ENCODE results near the gene ABHD12B.

DNA sequence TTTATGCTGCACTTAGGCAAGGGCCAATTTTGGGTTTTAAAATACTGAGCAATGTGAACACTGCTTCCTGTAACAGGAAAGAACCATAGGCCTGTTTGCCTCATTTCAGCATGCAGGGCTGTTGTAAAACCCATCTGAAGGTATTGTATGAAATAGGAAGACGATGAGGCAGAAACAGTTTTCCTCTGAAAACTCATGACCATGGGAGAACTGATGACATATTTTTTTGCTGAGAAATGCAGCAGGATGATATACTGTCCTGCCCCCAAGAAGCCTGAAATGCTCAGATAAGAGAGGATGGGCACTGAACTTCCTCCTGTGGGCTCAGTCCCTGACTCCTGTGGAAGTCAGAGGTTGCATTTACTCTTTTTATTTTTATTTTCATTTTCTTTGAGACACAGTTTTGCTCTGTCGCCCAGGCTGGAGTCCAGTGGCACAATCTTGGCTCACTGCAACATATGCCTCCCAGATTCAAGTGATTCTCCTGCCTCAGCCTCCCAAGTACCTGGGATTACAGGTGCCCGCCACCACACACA lies 55.1 kb downstream of the ABHD12B start:
- TF ChIP-seq, protein P1, sequence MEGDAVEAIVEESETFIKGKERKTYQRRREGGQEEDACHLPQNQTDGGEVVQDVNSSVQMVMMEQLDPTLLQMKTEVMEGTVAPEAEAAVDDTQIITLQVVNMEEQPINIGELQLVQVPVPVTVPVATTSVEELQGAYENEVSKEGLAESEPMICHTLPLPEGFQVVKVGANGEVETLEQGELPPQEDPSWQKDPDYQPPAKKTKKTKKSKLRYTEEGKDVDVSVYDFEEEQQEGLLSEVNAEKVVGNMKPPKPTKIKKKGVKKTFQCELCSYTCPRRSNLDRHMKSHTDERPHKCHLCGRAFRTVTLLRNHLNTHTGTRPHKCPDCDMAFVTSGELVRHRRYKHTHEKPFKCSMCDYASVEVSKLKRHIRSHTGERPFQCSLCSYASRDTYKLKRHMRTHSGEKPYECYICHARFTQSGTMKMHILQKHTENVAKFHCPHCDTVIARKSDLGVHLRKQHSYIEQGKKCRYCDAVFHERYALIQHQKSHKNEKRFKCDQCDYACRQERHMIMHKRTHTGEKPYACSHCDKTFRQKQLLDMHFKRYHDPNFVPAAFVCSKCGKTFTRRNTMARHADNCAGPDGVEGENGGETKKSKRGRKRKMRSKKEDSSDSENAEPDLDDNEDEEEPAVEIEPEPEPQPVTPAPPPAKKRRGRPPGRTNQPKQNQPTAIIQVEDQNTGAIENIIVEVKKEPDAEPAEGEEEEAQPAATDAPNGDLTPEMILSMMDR (conservative IDR thresholded peaks at IDR 0.05; ENCODE audit: low read depth in 2 of 2), result no peak
- TF ChIP-seq POLR2AphosphoS5 (IDR thresholded peaks at IDR 0.05; ENCODE audit: low read depth), result no peak
- TF ChIP-seq EZH2 (IDR thresholded peaks at IDR 0.05; ENCODE audit: low read depth, unreplicated experiment), result no peak

Data from GM23338 (cell line).